HepG2 (cell line): Measurements from ENCODE around the gene MRPS25. TPM values are rescaled to one million over a fixed set of nuclear protein-coding genes. Genes with fewer than 3 reads are reported as not detected.

ENCODE experiments used
- ATAC-seq: fragments of 200-7000 bp; cut with Tn5 transposase; 3 replicates; pipeline ENCODE4 v1.9.1; 2020; ENCODE audit warnings: mild to moderate bottlenecking, moderate library complexity
- BruUV-seq: library from RNA; stranded (reverse); fragments of 400-500 nt; replicated peaks from 2 replicates; lab custom pipeline; 2021; lab: Mats Ljungman, UMichigan
- CTCF ChIA-PET: fragments of 300-600 bp; formaldehyde crosslinking; extraction: SDS; loops from one replicate; lab custom pipeline; 2021; ENCODE audit warnings: low total read pairs, inconsistent platforms, low intra/inter-chr PET ratio; lab: Yijun Ruan, JAX
- POLR2A ChIA-PET: fragments of 350-600 bp; sonication (Branson Sonifier 250); formaldehyde crosslinking; loops from one replicate; lab custom pipeline; 2020; ENCODE audit warnings: antibody characterized with exemption, inconsistent platforms; lab: Yijun Ruan, JAX
- DNase-seq: peaks from one replicate; pipeline ENCODE4 v3.0.0-alpha.2; 2015; ENCODE audit warnings: low spot score
- FAIRE-seq: peaks from 3 replicates; lab custom pipeline; 2011; peaks lifted over from hg19 to GRCh38; lab: Jason Lieb, UNC
- H2AFZ ChIP-seq: one replicate; pipeline ENCODE4 v1.6.1; 2011; ENCODE audit warnings: low read length, inconsistent platforms
- H3K27ac ChIP-seq: fragments of 300-600 bp; 3 replicates; pipeline ENCODE4 v1.8.0; 2011; ENCODE audit warnings: mixed run types, mild to moderate bottlenecking, mixed read lengths, low read length, inconsistent platforms; ENCODE audit not compliant: insufficient read depth; ENCODE audit errors: extremely low read length
- H3K27me3 ChIP-seq, 2 experiments: fragments of 200-600 bp in 1 of 2; 2 replicates in 1 of 2; 3 replicates in 1 of 2; pipeline versions ENCODE4 v1.6.0 to v1.8.0; 2011; ENCODE audit warnings: low read length in 2 of 2, mild to moderate bottlenecking in 2 of 2, moderate library complexity in 2 of 2, inconsistent platforms in 1 of 2; ENCODE audit not compliant: insufficient read depth in 2 of 2, control insufficient read depth in 1 of 2
- H3K36me3 ChIP-seq, 2 experiments: fragments of 200-600 bp in 1 of 2; replicated peaks in 1 of 2; 2 replicates in 1 of 2; 3 replicates in 1 of 2; pipeline versions ENCODE4 v1.5.1 to v1.8.0; 2011; ENCODE audit warnings: low read length in 2 of 2, inconsistent platforms in 1 of 2; ENCODE audit not compliant: insufficient read depth in 2 of 2, control insufficient read depth in 1 of 2
- H3K4me1 ChIP-seq: 2 replicates; pipeline ENCODE4 v1.5.1; 2012; ENCODE audit warnings: low read length, inconsistent platforms; ENCODE audit not compliant: insufficient read depth
- H3K4me2 ChIP-seq: 2 replicates; pipeline ENCODE4 v1.6.0; 2011; ENCODE audit warnings: low read depth, low read length, inconsistent platforms
- H3K4me3 ChIP-seq, 3 experiments: fragments of 200-600 bp in 1 of 3; sonication (generic), shearing (Covaris generic) in 1 of 3; replicated peaks in 1 of 3; 2 replicates each; pipeline ENCODE4 v1.5.1; 2011 to 2016; ENCODE audit warnings: low read length in 3 of 3, inconsistent platforms in 2 of 3, low read depth in 2 of 3, mild to moderate bottlenecking in 2 of 3, control low read depth in 1 of 3, mixed read lengths in 1 of 3; ENCODE audit not compliant: insufficient read depth in 1 of 3
- H3K79me2 ChIP-seq: one replicate; pipeline ENCODE4 v1.6.1; 2011; ENCODE audit warnings: low read length, inconsistent platforms; ENCODE audit not compliant: insufficient read depth
- H3K9ac ChIP-seq: 2 replicates; pipeline ENCODE4 v1.6.0; 2011; ENCODE audit warnings: mild to moderate bottlenecking, low read depth, low read length, inconsistent platforms; ENCODE audit not compliant: insufficient read depth
- H3K9me3 ChIP-seq: 2 replicates; pipeline ENCODE4 v1.5.1; 2012; ENCODE audit warnings: mild to moderate bottlenecking, low read length
- H4K20me1 ChIP-seq: 2 replicates; pipeline ENCODE4 v1.6.0; 2011; ENCODE audit warnings: inconsistent platforms, mild to moderate bottlenecking, low read length, moderate library complexity; ENCODE audit not compliant: insufficient read depth
- HNF1A ChIP-seq, 2 experiments: sonication (generic) in 1 of 2; formaldehyde crosslinking in 1 of 2; IDR thresholded peaks; 2 replicates each; pipeline versions ENCODE4 v1.4.0 to v1.6.1; 2016 to 2020; ENCODE audit warnings: borderline replicate concordance in 1 of 2, low read depth in 1 of 2, mild to moderate bottlenecking in 1 of 2, missing genetic modification reagents in 1 of 2
- KDM2A ChIP-seq: sonication (generic); formaldehyde crosslinking; IDR thresholded peaks from 2 replicates; pipeline ENCODE4 v1.4.0; 2020; ENCODE audit warnings: low read depth, missing genetic modification reagents, borderline replicate concordance
- ZBED4 ChIP-seq: sonication (generic); formaldehyde crosslinking; IDR thresholded peaks from 2 replicates; pipeline ENCODE4 v1.4.0; 2020; ENCODE audit warnings: missing genetic modification reagents, borderline replicate concordance
- ZNF432 ChIP-seq: sonication (generic); formaldehyde crosslinking; IDR thresholded peaks from 2 replicates; pipeline ENCODE4 v1.5.0; 2020; ENCODE audit warnings: missing genetic modification reagents, mild to moderate bottlenecking, borderline replicate concordance
- ZNF549 ChIP-seq: sonication (generic); formaldehyde crosslinking; IDR thresholded peaks from 2 replicates; pipeline ENCODE4 v1.5.0; 2020; ENCODE audit warnings: missing genetic modification reagents
- WGBS: methylation state at CpG from one replicate; pipeline ENCODE4 v1.1.6; 2017; ENCODE audit warnings: low lambda C conversion rate; 5-methylcytosine and 5-hydroxymethylcytosine counted together
- in situ Hi-C: cut with HindIII; loops from 2 replicates; pipeline ENCODE4 v1.10.0; 2017; ENCODE audit warnings: low pct_unique_long_range_greater_than_20kb; ENCODE audit not compliant: extremely low pct_ligation_motif_present
- intact Hi-C: fragments of 100-400 bp; cut with micrococcal nuclease; formaldehyde crosslinking; loops from one replicate; pipeline ENCODE4 v1.10.0; 2022; ENCODE audit not compliant: unreplicated experiment
- polyA plus RNA-seq, 8 experiments: library from polyadenylated mRNA; depleted of rRNA in 3 of 8; stranded (reverse) in 7 of 8; unstranded in 1 of 8; fragments of >200 nt; fragmentation: Illumina TruSeq in 4 of 8; extraction: Trizol in 4 of 8; gene quantifications; 2 replicates each; pipeline versions ENCODE4 v1.2.1 to v1.2.3, GENCODE V29; 2011 to 2016; ENCODE audit warnings: low read depth in 4 of 8, missing spikeins in 1 of 8, mixed read lengths in 1 of 8; ENCODE audit not compliant: insufficient read depth in 1 of 8
- total RNA-seq, 5 experiments: library from RNA; depleted of rRNA; stranded (reverse); fragments of >200 nt; fragmentation: Illumina TruSeq; extraction: Trizol; gene quantifications; 2 replicates each; pipeline ENCODE4 v1.2.3, GENCODE V29; 2016; ENCODE audit warnings: low read depth in 1 of 5

The MRPS25 gene
- total and polyA plus RNA-seq, 2 of the 13 experiments (the other 11 are each of a cell fraction or from before 2014, with no cell fraction given): 60.1 to 74.3 TPM

GRCh38 chr3:15023719-15024118, 41.4 kb downstream of the MRPS25 start (continued):
- TF ChIP-seq ZBED4 (CRISPR knock-in tag): no peak
- TF ChIP-seq, all 625 proteins: peak for 0

GRCh38 chr3:15023249-15023648, 41.9 kb downstream of the MRPS25 start:
- Histone ChIP-seq H3K4me3 (no peak overlapping the region), H3K79me2 (no peaks in the 10 kb centered on the region), H2AFZ (no peak overlapping the region), H3K4me2 (no peak overlapping the region), H3K9ac (no peak overlapping the region), H4K20me1 (no peaks in the 10 kb centered on the region), H3K4me1 (no peaks in the 10 kb centered on the region), H3K27ac (no peak overlapping the region), H3K36me3 (peaks cover 16 to 65% of the 10 kb centered on the region in 2 experiments), H3K27me3 (no peaks in the 10 kb centered on the region), H3K9me3 (no peaks in the 10 kb centered on the region)
- DNase-seq (no peak), FAIRE-seq (no peak), ATAC-seq (no peak)
- intact Hi-C loops: no loop called here
- in situ Hi-C loops: no loop called here
- 83% methylated on average over 4 of the region's 5 CpGs for WGBS
- CTCF ChIA-PET: no interaction called here
- BruUV-seq: no TSS peak
- POLR2A ChIA-PET: no interaction called here
- no peak for TF ChIP-seq ZNF549
- TF ChIP-seq ZNF432 (CRISPR knock-in tag): no peak
- no peak for TF ChIP-seq KDM2A (CRISPR knock-in tag)
- no peak for TF ChIP-seq HNF1A (IDR thresholded peaks at IDR 0.05; ENCODE audit: low read depth)
- no peak for TF ChIP-seq HNF1A (CRISPR knock-in tag; IDR thresholded peaks at IDR 0.05; ENCODE audit: borderline replicate concordance)
